IPS-18c (cell line): ENCODE measurements around the gene TNP1.

Source experiments
- H3K4me3 ChIP-seq: 2 replicates; pipeline ENCODE4 v1.7.0; 2013; ENCODE audit warnings: low read depth, mild to moderate bottlenecking, low read length, moderate library complexity; ENCODE audit not compliant: insufficient read depth
- H3K9me3 ChIP-seq: one replicate; pipeline ENCODE4 v1.6.1; 2013; ENCODE audit warnings: mild to moderate bottlenecking, low read length, moderate library complexity; ENCODE audit not compliant: control insufficient read depth, insufficient read depth

TNP1 gene

DNA sequence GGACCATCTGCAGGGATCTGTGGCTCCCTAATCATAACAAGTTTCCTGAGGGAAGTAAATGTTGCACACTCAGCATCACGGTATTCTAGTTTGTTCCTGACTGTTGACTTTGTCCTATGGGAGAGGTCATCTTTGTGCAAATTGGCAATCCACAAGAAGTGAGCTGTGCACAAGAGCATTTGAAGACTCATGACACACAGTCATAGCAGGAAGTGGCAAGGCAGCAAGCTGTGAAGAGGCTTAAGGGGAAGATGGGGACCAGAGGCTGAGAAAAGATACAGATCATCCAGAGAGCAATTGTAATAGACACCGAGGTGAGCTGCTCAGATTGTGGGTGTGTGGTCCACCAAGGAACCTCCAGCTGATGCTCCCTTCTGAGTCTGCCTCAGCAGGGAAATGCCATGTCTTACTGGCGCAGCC is 2.7 kb downstream of the TNP1 start:
- no peaks in the 10 kb centered on the region for H3K9me3 ChIP-seq
- H3K4me3 ChIP-seq = no peak overlapping the region

GRCh38 chr2:216856406-216857065 is 3.3 kb downstream of the TNP1 start:
- H3K4me3 ChIP-seq = no peak overlapping the region

GRCh38 chr2:216855605-216856004 is 4.3 kb downstream of the TNP1 start:
- Histone ChIP-seq H3K9me3 (no peaks in the 10 kb centered on the region), H3K4me3 (no peak overlapping the region)

More at GRCh38 chr2:216856406-216857065, 3.3 kb downstream of the TNP1 start:
- H3K9me3 ChIP-seq = no peaks in the 10 kb centered on the region

- Histone ChIP-seq H3K9me3 (no peaks in the 10 kb centered on the region), H3K4me3 (no peak overlapping the region)
Measured at GRCh38 chr2:216855079-216855478, 4.8 kb downstream of the TNP1 start.

DNA sequence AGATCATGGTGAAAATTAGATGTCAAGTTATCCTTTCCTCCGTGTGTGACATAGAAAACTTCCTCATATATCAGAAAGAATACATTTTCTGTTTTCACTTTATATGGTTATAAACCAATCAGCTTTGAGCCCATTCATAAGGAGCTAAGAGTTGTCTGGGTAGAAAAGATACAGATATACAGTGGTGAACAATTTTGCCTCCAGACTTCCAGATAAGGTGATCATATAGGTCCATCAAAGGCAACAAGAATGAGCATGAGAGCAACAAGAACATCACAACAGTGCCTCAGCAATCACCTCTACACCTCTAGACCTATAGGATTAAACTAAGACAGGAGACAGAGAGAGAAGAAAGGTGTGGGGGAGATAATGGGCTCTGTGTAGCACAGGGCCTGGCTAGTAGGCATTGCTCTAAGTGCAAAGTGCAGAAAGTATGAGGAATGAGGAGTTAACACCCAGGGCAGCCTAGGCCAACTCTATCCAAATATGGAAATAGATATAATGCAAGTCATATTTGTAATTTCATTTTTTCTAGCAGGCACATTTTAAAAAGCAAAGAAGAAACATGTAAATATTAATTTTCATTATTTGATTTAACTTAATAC is 8.3 kb downstream of the TNP1 start:
- Histone ChIP-seq H3K4me3 (no peak overlapping the region), H3K9me3 (no peaks in the 10 kb centered on the region)

DNA sequence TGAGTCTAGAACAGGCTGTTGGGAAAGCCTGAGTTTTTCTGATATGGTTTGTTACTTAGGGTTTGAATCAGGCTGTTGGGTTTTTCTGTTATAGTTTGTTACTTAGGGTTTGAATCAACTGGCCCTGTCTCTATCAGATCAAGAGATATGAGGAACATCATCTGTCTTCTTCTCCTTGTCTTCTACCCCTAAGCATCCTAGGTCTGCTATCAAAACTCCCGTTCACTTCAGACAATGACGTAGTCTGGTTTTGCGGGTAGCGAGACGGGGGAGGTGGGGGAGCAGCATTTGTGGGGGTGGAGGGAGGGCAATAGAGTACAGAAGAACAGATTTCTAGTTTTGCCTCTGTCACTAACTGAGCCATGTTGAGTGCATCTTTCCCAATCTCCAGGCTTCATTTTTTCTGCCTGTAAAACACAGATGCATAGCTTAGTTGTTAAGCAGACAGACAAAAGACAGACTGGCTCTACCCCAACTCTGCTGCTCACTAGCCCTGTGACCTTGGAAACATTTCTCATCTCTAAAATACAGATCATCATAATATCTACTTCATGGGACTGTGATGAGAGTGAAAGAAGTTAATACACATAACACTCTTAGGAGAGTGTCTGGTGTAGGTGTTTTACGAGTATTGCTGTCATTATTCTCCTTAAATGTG is 9.1 kb downstream of the TNP1 start:
- H3K4me3 ChIP-seq = no peak overlapping the region
- no peaks in the 10 kb centered on the region for H3K9me3 ChIP-seq

GRCh38 chr2:216849987-216850386 is 9.9 kb downstream of the TNP1 start:
- H3K9me3 ChIP-seq = no peaks in the 10 kb centered on the region

GRCh38 chr2:216845426-216845825 is 14.4 kb downstream of the TNP1 start:
- Histone ChIP-seq H3K4me3 (no peak overlapping the region), H3K9me3 (no peaks in the 10 kb centered on the region)

More at GRCh38 chr2:216849987-216850386, 9.9 kb downstream of the TNP1 start:
- H3K4me3 ChIP-seq = no peak overlapping the region

GRCh38 chr2:216842636-216843035 is 17.2 kb downstream of the TNP1 start:
- no peak overlapping the region for H3K4me3 ChIP-seq

DNA sequence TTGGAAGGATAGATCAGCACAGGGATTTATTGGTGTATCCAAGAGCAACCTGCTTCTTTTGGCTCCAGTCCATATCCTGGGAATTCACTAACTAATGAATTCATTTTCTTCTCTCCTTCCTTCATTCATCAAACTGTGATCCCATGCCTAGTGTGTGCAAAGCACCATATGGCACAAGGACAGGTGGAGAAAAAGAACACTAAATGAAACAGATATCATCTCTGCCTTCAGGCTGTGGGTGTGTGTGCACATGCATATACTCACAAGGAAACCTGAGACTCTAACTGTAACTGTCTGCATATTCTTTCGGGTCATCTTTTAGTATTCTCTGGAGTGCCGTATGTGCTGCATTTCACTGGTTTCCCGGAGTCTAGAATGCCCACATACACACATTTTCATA is 20.2 kb downstream of the TNP1 start:
- H3K9me3 ChIP-seq = no peaks in the 10 kb centered on the region
- no peak overlapping the region for H3K4me3 ChIP-seq

More at GRCh38 chr2:216842636-216843035, 17.2 kb downstream of the TNP1 start:
- no peaks in the 10 kb centered on the region for H3K9me3 ChIP-seq

DNA sequence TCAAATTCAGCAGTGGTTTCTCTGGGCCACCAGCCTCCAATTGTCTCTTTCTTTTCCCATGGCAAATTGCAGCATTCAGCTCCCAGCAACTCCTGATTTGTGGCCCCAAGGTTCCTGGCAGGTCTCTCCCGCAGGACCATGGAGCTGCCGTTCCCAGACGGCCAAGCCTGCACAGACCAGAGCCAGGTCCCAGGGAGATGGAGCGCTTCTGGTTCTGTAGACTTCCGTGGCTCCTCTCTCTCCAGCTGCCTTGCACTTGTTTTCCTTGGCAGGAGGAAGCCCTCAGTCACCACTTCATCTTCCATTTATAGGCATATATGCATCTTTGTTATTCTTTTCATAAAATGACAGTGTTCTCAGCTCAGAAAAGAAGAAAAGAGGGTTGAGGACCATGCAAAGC is 21.7 kb downstream of the TNP1 start:
- no peaks in the 10 kb centered on the region for H3K9me3 ChIP-seq
- no peak overlapping the region for H3K4me3 ChIP-seq

GRCh38 chr2:216837740-216838139 is 22.1 kb downstream of the TNP1 start:
- no peak overlapping the region for H3K4me3 ChIP-seq
- no peaks in the 10 kb centered on the region for H3K9me3 ChIP-seq

- Histone ChIP-seq H3K4me3 (no peak overlapping the region), H3K9me3 (no peaks in the 10 kb centered on the region)
Measured at GRCh38 chr2:216833061-216833460, 26.8 kb downstream of the TNP1 start.

GRCh38 chr2:216830346-216830745 is 29.5 kb downstream of the TNP1 start:
- H3K9me3 ChIP-seq = no peaks in the 10 kb centered on the region
- H3K4me3 ChIP-seq = no peak overlapping the region

GRCh38 chr2:216829533-216829932 is 30.3 kb downstream of the TNP1 start:
- Histone ChIP-seq H3K9me3 (no peaks in the 10 kb centered on the region), H3K4me3 (no peak overlapping the region)

DNA sequence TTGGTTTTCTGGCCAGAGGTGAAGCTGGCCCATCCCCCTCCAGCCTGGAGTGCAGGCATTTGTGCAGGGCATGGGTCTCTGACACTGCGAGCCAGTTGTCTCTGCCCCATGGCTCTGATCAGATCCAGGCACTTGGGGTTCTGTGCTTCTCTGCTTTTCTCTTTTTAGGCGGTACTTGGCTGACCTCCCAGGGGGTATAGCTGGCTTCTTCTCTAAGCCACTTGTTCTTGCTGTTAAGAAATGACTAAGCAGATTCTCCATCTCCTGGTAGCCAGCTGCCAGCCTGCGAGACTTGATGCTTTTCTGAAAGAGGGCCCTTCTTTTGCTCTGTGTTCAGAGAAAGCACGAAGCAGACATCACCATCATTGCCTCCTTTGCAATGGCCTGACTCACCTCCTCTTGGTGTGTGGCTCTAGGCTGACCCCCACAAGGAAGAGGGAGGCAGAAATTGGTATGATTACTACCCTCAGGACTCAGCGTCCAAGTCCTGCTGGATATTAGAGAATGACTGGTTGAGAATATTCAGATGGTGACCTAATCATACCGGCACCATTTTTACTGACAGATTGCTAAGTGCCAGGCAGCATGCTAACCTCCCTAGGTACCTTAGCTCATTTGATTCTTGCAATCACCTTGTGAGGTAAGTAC is 32.7 kb downstream of the TNP1 start:
- no peaks in the 10 kb centered on the region for H3K9me3 ChIP-seq
- no peak overlapping the region for H3K4me3 ChIP-seq

GRCh38 chr2:216822470-216822869 is 37.4 kb downstream of the TNP1 start:
- no peaks in the 10 kb centered on the region for H3K9me3 ChIP-seq

GRCh38 chr2:216820709-216821108 is 39.2 kb downstream of the TNP1 start:
- H3K9me3 ChIP-seq = no peaks in the 10 kb centered on the region
- no peak overlapping the region for H3K4me3 ChIP-seq

More at GRCh38 chr2:216822470-216822869, 37.4 kb downstream of the TNP1 start:
- no peak overlapping the region for H3K4me3 ChIP-seq
